Testis (tissue), 2 donors: ENCODE results near the gene BCKDK.

Experiments used
- POLR2A ChIP-seq: fragments of 450-650 bp; IDR thresholded peaks from one replicate; pipeline ENCODE4 v1.6.1; 2017; ENCODE audit warnings: antibody characterized with exemption, mild to moderate bottlenecking, moderate library complexity
- TF ChIP-seq, protein P1 (sequence below), 3 experiments: fragments of 450-650 bp in 2 of 3; fragments of 200-600 bp in 1 of 3; sonication (generic) in 1 of 3; IDR thresholded peaks; one replicate each; pipeline ENCODE4 v1.5.1; 2016 to 2019; ENCODE audit warnings: antibody characterized with exemption in 3 of 3, mild to moderate bottlenecking in 2 of 3, moderate library complexity in 1 of 3

DNA sequence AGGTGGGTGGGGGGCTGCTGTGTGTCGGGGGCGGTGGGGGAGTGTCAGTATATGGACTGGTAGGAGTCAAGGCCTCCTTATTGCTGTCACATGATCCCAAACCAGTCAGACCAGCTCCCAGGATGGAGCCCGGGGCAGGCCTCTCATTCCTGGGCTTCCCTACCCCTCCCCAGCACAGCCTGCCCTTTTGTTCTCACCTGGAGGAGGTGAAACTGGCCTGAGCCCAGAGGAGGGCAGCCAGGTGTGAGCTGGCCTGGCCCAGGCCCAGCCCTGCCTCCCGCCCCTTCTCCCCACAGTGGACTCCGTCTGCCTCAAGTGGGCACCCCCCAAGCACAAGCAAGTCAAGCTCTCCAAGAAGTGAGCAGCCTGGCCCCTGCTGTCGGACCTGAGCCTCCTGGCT is 22.7 kb downstream of the BCKDK start:
- no peak for TF ChIP-seq POLR2A
- TF ChIP-seq, protein P1, sequence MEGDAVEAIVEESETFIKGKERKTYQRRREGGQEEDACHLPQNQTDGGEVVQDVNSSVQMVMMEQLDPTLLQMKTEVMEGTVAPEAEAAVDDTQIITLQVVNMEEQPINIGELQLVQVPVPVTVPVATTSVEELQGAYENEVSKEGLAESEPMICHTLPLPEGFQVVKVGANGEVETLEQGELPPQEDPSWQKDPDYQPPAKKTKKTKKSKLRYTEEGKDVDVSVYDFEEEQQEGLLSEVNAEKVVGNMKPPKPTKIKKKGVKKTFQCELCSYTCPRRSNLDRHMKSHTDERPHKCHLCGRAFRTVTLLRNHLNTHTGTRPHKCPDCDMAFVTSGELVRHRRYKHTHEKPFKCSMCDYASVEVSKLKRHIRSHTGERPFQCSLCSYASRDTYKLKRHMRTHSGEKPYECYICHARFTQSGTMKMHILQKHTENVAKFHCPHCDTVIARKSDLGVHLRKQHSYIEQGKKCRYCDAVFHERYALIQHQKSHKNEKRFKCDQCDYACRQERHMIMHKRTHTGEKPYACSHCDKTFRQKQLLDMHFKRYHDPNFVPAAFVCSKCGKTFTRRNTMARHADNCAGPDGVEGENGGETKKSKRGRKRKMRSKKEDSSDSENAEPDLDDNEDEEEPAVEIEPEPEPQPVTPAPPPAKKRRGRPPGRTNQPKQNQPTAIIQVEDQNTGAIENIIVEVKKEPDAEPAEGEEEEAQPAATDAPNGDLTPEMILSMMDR (IDR thresholded peaks at IDR 0.05): no peak
